22Rv1 (cell line): ENCODE measurements around the gene STH.

Source experiments
- H3K27ac ChIP-seq: fragments of 450-650 bp; 2 replicates; pipeline ENCODE4 v1.5.1; 2017
- ZFX ChIP-seq: fragments of 450-650 bp; IDR thresholded peaks from 2 replicates; pipeline ENCODE4 v1.6.1; 2017; ENCODE audit warnings: antibody characterized with exemption, borderline replicate concordance
- TF ChIP-seq, protein P1 (sequence below): fragments of 450-650 bp; IDR thresholded peaks from 2 replicates; pipeline ENCODE4 v1.5.1; 2017; ENCODE audit warnings: mild to moderate bottlenecking

The STH gene

DNA sequence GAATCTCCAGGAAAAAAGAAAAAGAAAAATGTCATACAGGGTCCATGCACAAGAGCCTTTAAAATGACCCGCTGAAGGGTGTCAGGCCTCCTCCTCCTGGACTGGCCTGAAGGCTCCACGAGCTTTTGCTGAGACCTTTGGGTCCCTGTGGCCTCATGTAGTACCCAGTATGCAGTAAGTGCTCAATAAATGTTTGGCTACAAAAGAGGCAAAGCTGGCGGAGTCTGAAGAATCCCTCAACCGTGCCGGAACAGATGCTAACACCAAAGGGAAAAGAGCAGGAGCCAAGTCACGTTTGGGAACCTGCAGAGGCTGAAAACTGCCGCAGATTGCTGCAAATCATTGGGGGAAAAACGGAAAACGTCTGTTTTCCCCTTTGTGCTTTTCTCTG is 845 bp downstream of the STH start:
- TF ChIP-seq, protein P1, sequence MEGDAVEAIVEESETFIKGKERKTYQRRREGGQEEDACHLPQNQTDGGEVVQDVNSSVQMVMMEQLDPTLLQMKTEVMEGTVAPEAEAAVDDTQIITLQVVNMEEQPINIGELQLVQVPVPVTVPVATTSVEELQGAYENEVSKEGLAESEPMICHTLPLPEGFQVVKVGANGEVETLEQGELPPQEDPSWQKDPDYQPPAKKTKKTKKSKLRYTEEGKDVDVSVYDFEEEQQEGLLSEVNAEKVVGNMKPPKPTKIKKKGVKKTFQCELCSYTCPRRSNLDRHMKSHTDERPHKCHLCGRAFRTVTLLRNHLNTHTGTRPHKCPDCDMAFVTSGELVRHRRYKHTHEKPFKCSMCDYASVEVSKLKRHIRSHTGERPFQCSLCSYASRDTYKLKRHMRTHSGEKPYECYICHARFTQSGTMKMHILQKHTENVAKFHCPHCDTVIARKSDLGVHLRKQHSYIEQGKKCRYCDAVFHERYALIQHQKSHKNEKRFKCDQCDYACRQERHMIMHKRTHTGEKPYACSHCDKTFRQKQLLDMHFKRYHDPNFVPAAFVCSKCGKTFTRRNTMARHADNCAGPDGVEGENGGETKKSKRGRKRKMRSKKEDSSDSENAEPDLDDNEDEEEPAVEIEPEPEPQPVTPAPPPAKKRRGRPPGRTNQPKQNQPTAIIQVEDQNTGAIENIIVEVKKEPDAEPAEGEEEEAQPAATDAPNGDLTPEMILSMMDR = no peak
- TF ChIP-seq ZFX = no peak
- H3K27ac ChIP-seq = no peak overlapping the region

DNA sequence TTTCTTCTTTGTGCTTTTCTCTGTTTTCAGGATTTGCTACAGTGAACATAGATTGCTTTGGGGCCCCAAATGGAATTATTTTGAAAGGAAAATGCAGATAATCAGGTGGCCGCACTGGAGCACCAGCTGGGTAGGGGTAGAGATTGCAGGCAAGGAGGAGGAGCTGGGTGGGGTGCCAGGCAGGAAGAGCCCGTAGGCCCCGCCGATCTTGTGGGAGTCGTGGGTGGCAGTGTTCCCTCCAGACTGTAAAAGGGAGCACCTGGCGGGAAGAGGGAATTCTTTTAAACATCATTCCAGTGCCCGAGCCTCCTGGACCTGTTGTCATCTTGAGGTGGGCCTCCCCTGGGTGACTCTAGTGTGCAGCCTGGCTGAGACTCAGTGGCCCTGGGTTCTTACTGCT is 1.2 kb downstream of the STH start:
- no peak overlapping the region for H3K27ac ChIP-seq
- TF ChIP-seq, protein P1 = no peak
- no peak for TF ChIP-seq ZFX

DNA sequence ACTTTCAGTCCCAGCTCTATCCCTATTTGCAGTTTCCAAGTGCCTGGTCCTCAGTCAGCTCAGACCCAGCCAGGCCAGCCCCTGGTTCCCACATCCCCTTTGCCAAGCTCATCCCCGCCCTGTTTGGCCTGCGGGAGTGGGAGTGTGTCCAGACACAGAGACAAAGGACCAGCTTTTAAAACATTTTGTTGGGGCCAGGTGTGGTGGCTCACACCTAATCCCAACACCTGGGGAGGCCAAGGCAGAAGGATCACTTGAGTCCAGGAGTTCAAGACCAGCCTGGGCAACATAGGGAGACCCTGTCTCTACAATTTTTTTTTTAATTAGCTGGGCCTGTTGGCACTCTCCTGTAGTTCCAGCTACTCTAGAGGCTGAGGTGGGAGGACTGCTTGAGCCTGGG is 1.7 kb downstream of the STH start:
- H3K27ac ChIP-seq = no peak overlapping the region
- no peak for TF ChIP-seq ZFX
- TF ChIP-seq, protein P1 = no peak

DNA sequence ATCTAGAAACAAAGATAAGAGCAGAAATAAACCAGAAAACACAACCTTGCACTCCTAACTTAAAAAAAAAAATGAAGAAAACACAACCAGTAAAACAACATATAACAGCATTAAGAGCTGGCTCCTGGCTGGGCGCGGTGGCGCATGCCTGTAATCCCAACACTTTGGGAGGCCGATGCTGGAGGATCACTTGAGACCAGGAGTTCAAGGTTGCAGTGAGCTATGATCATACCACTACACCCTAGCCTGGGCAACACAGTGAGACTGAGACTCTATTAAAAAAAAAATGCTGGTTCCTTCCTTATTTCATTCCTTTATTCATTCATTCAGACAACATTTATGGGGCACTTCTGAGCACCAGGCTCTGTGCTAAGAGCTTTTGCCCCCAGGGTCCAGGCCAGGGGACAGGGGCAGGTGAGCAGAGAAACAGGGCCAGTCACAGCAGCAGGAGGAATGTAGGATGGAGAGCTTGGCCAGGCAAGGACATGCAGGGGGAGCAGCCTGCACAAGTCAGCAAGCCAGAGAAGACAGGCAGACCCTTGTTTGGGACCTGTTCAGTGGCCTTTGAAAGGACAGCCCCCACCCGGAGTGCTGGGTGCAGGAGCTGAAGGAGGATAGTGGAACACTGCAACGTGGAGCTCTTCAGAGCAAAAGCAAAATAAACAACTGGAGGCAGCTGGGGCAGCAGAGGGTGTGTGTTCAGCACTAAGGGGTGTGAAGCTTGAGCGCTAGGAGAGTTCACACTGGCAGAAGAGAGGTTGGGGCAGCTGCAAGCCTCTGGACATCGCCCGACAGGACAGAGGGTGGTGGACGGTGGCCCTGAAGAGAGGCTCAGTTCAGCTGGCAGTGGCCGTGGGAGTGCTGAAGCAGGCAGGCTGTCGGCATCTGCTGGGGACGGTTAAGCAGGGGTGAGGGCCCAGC is 2.6 kb downstream of the STH start:
- no peak overlapping the region for H3K27ac ChIP-seq
- TF ChIP-seq, protein P1 = no peak
- no peak for TF ChIP-seq ZFX

DNA sequence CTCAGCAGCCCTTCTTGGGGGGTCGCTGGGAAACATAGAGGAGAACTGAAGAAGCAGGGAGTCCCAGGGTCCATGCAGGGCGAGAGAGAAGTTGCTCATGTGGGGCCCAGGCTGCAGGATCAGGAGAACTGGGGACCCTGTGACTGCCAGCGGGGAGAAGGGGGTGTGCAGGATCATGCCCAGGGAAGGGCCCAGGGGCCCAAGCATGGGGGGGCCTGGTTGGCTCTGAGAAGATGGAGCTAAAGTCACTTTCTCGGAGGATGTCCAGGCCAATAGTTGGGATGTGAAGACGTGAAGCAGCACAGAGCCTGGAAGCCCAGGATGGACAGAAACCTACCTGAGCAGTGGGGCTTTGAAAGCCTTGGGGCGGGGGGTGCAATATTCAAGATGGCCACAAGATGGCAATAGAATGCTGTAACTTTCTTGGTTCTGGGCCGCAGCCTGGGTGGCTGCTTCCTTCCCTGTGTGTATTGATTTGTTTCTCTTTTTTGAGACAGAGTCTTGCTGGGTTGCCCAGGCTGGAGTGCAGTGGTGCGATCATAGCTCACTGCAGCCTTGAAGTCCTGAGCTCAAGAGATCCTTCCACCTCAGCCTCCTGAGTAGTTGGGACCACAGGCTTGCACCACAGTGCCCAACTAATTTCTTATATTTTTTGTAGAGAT is 3.4 kb downstream of the STH start:
- TF ChIP-seq, protein P1 = peak; percentile 82
- no peak for TF ChIP-seq ZFX
- H3K27ac ChIP-seq = no peak overlapping the region

DNA sequence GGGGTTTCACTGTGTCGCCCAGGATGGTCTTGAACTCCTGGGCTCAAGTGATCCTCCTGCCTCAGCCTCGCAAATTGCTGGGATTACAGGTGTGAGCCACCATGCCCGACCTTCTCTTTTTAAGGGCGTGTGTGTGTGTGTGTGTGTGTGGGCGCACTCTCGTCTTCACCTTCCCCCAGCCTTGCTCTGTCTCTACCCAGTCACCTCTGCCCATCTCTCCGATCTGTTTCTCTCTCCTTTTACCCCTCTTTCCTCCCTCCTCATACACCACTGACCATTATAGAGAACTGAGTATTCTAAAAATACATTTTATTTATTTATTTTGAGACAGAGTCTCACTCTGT is 3.9 kb downstream of the STH start:
- no peak for TF ChIP-seq ZFX
- TF ChIP-seq, protein P1 = no peak
- no peak overlapping the region for H3K27ac ChIP-seq
